ENCODE measurements around the gene PARK7.

DNA sequence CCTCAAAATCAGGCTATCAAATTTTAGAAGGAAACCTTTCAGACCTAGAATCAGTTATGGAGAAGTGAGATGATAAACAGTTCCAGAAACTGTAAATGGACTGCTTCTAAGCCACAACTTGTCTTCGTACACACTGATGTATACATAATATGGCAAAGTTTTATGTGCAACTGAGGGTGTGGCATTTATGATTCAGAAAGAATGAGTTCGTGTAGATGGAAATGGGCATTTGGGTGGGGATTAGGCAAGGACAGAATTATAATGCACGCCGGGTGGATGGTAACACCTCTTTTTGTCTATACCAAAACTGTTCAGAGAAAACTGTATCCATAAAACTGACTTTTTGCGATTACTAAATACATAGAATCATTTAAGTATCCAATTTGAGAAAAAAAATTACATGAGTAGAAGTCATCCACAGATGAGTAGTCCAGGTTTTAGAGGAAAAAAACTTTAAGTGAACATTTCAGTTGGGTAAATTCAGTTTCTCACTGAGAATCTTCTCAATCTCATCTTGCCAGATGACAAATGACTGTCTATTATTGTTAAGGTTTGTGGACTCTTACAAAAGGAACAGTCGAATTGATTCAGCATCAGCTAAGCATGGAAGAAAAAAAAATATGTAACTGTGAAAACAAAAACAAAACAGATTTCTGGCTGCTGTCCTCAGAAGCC, 42.1 kb downstream of the PARK7 start:
- TF ChIP-seq, protein P1, sequence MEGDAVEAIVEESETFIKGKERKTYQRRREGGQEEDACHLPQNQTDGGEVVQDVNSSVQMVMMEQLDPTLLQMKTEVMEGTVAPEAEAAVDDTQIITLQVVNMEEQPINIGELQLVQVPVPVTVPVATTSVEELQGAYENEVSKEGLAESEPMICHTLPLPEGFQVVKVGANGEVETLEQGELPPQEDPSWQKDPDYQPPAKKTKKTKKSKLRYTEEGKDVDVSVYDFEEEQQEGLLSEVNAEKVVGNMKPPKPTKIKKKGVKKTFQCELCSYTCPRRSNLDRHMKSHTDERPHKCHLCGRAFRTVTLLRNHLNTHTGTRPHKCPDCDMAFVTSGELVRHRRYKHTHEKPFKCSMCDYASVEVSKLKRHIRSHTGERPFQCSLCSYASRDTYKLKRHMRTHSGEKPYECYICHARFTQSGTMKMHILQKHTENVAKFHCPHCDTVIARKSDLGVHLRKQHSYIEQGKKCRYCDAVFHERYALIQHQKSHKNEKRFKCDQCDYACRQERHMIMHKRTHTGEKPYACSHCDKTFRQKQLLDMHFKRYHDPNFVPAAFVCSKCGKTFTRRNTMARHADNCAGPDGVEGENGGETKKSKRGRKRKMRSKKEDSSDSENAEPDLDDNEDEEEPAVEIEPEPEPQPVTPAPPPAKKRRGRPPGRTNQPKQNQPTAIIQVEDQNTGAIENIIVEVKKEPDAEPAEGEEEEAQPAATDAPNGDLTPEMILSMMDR (IDR thresholded peaks at IDR 0.05), result no peak
- TF ChIP-seq POLR2A (IDR thresholded peaks at IDR 0.05), result no peak

All from uterus (tissue), 2 donors.